ENCODE measurements around the gene TMEM232. TPM values are rescaled to one million over a fixed set of nuclear protein-coding genes. Genes with fewer than 3 reads are reported as not detected.

TMEM232 gene
- total RNA-seq (1 to 10 TPM; 2.4 to 5.1 TPM), polyA plus RNA-seq (ENCODE audit: insufficient read length in 6 of 6) (1 to 10 TPM; 3.5 to 8.4 (median 5.5) TPM)
- long read RNA-seq, donor 1: 0 reads
- long read RNA-seq, donor 2: 0 reads
- long read RNA-seq, donor 3: 0 reads
- long read RNA-seq, donor 4: 0 reads
- long read RNA-seq, donor 5, partial matches to known transcripts: 7 of 7 reads
- long read RNA-seq, donor 5, other reads (novel, unspliced or antisense): 0 of 7 reads
- long read RNA-seq, donor 6: 0 reads
- long read RNA-seq, donor 7, partial matches to known transcripts: 0 of 1 reads
- long read RNA-seq, donor 7, other reads (novel, unspliced or antisense): 0 of 1 reads
- long read RNA-seq, donor 8: 0 reads
- long read RNA-seq, donor 9: 0 reads
- long read RNA-seq, donor 10, partial matches to known transcripts: 0 of 1 reads
- long read RNA-seq, donor 10, other reads (novel, unspliced or antisense): 1 of 1 reads
- long read RNA-seq, donor 11, partial matches to known transcripts: 30 of 47 reads
- long read RNA-seq, donor 11, other reads (novel, unspliced or antisense): 17 of 47 reads
- long read RNA-seq, donor 12: 0 reads

DNA sequence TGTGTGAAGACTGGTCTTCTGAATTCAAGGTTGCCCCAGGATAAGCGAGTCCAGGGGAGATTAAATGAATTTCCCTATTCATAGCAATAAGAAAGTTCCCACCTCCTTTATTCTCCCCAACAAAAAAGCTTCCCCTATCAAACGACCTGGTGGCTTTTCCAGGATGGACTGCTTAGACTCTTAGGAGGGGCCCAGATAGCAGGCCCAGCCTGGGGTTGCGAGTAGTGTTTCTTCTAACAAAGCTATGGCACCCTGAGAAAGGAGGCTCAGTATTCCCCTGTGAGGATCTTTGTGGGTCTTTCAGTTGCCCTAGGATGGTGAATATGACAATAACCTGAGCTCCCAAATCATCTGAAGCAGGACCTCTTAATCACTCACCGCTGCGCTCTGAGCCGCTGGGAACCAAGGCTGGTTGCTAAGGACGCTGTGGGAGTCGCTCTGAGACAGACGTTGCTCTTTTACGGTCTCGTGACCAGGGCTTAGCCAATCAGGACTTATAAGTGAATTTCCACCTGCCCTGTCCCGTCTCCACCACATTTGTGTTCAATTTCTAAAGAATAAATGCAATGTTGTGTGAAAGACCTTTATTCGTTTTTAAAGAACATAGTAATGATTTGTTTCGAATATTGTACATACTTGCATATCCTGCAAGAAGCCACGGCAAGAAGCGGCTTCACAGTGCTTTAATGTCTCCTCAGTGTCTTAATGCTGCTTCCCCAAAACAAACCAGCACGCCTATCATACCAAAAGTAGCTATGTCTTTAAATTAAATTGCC lies at the start of gene TMEM232:
Gene TMEM232 (minus strand): TSS at position 423 of the 776 bp plus-strand sequence. CDS start 59,319 bp downstream, outside the sequence.
- Histone ChIP-seq H3K9me3 (no peaks in the 10 kb centered on the region), H3K27ac (no peak within 1 kb of the TSS), H3K4me1 (no peaks in the 10 kb centered on the region), H3K4me3 (peak within 1 kb of the TSS; percentile 25 to 43), H3K27me3 (no peaks in the 10 kb centered on the region), H3K36me3 (no peaks in the 10 kb centered on the region)
- ATAC-seq (peak; percentile 100), DNase-seq (peak; percentile 25 to 82 (median 74))
- intact Hi-C loops (cut with DNase I): no loop called here
- TF ChIP-seq, protein P1, sequence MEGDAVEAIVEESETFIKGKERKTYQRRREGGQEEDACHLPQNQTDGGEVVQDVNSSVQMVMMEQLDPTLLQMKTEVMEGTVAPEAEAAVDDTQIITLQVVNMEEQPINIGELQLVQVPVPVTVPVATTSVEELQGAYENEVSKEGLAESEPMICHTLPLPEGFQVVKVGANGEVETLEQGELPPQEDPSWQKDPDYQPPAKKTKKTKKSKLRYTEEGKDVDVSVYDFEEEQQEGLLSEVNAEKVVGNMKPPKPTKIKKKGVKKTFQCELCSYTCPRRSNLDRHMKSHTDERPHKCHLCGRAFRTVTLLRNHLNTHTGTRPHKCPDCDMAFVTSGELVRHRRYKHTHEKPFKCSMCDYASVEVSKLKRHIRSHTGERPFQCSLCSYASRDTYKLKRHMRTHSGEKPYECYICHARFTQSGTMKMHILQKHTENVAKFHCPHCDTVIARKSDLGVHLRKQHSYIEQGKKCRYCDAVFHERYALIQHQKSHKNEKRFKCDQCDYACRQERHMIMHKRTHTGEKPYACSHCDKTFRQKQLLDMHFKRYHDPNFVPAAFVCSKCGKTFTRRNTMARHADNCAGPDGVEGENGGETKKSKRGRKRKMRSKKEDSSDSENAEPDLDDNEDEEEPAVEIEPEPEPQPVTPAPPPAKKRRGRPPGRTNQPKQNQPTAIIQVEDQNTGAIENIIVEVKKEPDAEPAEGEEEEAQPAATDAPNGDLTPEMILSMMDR (IDR thresholded peaks at IDR 0.05): no peak

DNA sequence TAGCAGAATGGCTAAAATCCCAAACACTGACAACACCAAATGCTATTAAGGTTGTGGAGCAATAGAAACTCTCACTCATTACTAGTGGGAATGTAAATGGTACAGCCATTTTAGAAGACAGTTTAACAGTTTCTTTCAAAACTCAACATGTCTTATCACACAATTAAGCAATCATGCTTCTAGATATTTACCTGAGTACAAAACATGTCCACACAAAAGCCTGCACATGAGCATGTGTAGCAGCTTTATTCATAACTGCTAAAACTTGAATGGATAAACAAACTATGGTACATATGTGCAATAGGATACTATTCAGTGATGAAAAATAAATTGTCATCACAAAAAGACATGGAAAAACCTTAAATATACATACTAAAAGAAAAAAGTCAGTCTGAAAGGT lies 43.8 kb upstream of the TMEM232 start:
- no peaks in the 10 kb centered on the region for H3K9me3 ChIP-seq
- no peak overlapping the region for H3K27ac ChIP-seq
- intact Hi-C loops (cut with DNase I): no loop called here
- ATAC-seq: no peak
- no peak for DNase-seq
- H3K4me1 ChIP-seq: no peaks in the 10 kb centered on the region
- H3K4me3 ChIP-seq: no peak overlapping the region
- no peaks in the 10 kb centered on the region for H3K36me3 ChIP-seq
- TF ChIP-seq, protein P1 (IDR thresholded peaks at IDR 0.05): no peak
- no peaks in the 10 kb centered on the region for H3K27me3 ChIP-seq

DNA sequence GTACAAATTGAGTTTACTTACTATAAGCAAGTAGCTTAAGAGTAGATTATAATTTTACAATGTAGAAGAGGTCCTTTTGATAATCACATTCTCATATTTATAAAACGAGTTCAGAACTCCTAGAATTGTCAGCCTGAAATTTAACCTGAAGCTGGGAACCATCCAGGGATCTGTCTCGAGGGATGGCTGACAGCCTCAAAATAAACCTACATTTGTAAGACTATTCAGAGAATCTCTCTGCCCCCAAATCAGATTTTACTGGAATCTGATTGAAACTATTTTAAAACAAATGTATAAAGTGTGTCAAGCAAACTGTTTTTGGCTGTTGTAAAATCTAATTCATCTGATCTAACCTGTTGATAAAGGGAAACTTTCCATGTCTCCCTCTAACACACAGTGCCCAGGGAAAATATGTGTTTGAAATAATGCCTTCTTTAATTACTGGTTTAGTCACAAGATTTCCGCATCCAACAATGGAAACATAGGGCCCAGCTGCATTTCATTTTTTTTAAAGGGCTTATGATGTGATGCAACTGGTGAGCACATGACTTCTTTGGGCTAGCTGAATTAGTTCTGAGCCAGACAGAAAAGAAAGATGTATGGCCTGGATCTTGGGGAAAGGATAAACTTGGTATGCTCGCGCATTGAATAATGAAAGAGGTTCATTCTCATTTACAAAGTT lies 42.7 kb upstream of the TMEM232 start:
- H3K4me3 ChIP-seq: no peak overlapping the region
- intact Hi-C loops (cut with DNase I): no loop called here
- H3K27ac ChIP-seq: peak overlapping the region in 1 of 2 donors; percentile 6
- ATAC-seq: peak; percentile 40
- DNase-seq: peak in 1 of 4 donors; percentile 20
- no peaks in the 10 kb centered on the region for H3K27me3 ChIP-seq
- peaks cover 0 to 4% of the 10 kb centered on the region in 2 donors for H3K36me3 ChIP-seq
- no peaks in the 10 kb centered on the region for H3K9me3 ChIP-seq
- H3K4me1 ChIP-seq: no peaks in the 10 kb centered on the region
- TF ChIP-seq, protein P1 (IDR thresholded peaks at IDR 0.05): no peak

DNA sequence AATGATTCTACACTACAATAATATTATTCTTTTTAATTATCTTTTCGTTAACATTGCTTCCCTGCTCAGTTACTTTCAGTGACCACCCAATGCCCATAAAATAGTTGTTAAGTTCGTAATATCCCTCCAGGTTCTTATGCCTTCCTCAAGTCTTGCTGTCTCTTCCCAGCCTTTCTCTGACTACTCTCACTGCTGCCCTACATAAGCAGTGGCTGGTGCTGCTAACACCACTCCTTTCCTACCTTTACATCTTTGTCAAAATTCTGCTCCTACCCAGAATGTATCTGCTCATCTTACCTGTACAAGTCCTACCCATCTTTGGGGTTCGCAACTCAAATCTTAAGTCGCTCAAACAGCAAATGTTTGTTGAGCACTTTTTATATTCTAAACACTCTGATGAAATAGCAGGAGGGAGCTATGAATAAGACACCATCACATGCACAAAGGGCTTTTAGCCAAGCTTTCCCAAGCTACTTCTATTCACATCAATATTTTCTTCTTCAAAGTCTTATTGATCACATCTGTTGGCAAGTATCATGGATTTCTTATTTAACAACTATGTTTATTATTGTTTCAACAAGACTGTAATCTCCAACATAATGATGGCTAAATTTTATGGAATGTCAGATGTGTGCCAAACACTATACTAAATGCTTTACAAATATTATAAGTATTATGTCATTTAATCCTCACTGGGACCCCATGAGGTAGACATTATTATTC lies 41.8 kb upstream of the TMEM232 start:
- ATAC-seq (no peak), DNase-seq (no peak)
- peaks cover 0 to 9% of the 10 kb centered on the region in 2 donors for H3K36me3 ChIP-seq
- intact Hi-C loops (cut with DNase I): no loop called here
- H3K9me3 ChIP-seq: no peaks in the 10 kb centered on the region
- no peak overlapping the region for H3K4me3 ChIP-seq
- TF ChIP-seq, protein P1 (IDR thresholded peaks at IDR 0.05): no peak
- no peaks in the 10 kb centered on the region for H3K27me3 ChIP-seq
- no peaks in the 10 kb centered on the region for H3K4me1 ChIP-seq
- no peak overlapping the region for H3K27ac ChIP-seq

Measured in left lung (tissue), 14 donors.